GM04504 (cell line): ENCODE data around the gene PRPSAP1.
"Not testable (repeated sequence)": the region's sequence is repeated elsewhere in the genome, so short reads cannot be mapped to it uniquely, and the experiment has no call there.

Source experiments
- DNase-seq: peaks from one replicate; pipeline ENCODE4 v3.0.0-alpha.2; 2012; ENCODE audit warnings: low read depth

PRPSAP1 gene

GRCh38 chr17:76382803-76383545, 29.3 kb upstream of the PRPSAP1 start:
- peak; percentile 46 for DNase-seq

- DNase-seq, result no peak
Measured at GRCh38 chr17:76382351-76382802, 28.7 kb upstream of the PRPSAP1 start.

- no peak for DNase-seq
Measured at GRCh38 chr17:76381633-76382350, 28.1 kb upstream of the PRPSAP1 start.

- no peak for DNase-seq
Measured at GRCh38 chr17:76379646-76380376, 26.1 kb upstream of the PRPSAP1 start.

- DNase-seq, result no peak
Measured at GRCh38 chr17:76379275-76379641, 25.5 kb upstream of the PRPSAP1 start.

GRCh38 chr17:76378548-76379274, 25.0 kb upstream of the PRPSAP1 start:
- no peak for DNase-seq

- no peak for DNase-seq
Measured at GRCh38 chr17:76376318-76377133, 22.8 kb upstream of the PRPSAP1 start.

GRCh38 chr17:76371656-76372628, 18.2 kb upstream of the PRPSAP1 start:
- DNase-seq, result peak; percentile 95

GRCh38 chr17:76370261-76370993, 16.7 kb upstream of the PRPSAP1 start:
- peak; percentile 98 for DNase-seq

GRCh38 chr17:76369804-76370203, 16.1 kb upstream of the PRPSAP1 start:
- no peak for DNase-seq

- DNase-seq, result no peak
Measured at GRCh38 chr17:76369379-76369778, 15.7 kb upstream of the PRPSAP1 start.

- DNase-seq, result peak; percentile 51
Measured at GRCh38 chr17:76368545-76368944, 14.8 kb upstream of the PRPSAP1 start.

- DNase-seq, result no peak
Measured at GRCh38 chr17:76367642-76368041, 13.9 kb upstream of the PRPSAP1 start.

- DNase-seq, result no peak
Measured at GRCh38 chr17:76366247-76366646, 12.5 kb upstream of the PRPSAP1 start.

- no peak for DNase-seq
Measured at GRCh38 chr17:76365256-76365903, 11.7 kb upstream of the PRPSAP1 start.

GRCh38 chr17:76363107-76363842, 9.6 kb upstream of the PRPSAP1 start:
- no peak for DNase-seq

GRCh38 chr17:76360461-76360860, 6.7 kb upstream of the PRPSAP1 start:
- no peak for DNase-seq

GRCh38 chr17:76359776-76360175, 6.1 kb upstream of the PRPSAP1 start:
- DNase-seq, result not testable (repeated sequence)
